Thyroid gland (tissue), 4 donors: ENCODE data around the gene SRSF3.

Source experiments
- CTCF ChIP-seq, 6 experiments: fragments of 200-600 bp in 3 of 6; fragments of 450-650 bp in 3 of 6; sonication (generic) in 3 of 6; IDR thresholded peaks; one replicate each; pipeline ENCODE4 v1.5.1; 2016 to 2019; ENCODE audit warnings: antibody characterized with exemption in 6 of 6, mild to moderate bottlenecking in 2 of 6, inconsistent platforms in 1 of 6, moderate library complexity in 1 of 6
- POLR2A ChIP-seq, 2 donors: fragments of 450-650 bp; IDR thresholded peaks; one replicate each; pipeline ENCODE4 v1.6.1; 2017; ENCODE audit warnings: antibody characterized with exemption in 2 of 2, mild to moderate bottlenecking in 2 of 2, moderate library complexity in 1 of 2

GRCh38 chr6:36649701-36650484, 55.7 kb downstream of the SRSF3 start:
- no peak for TF ChIP-seq CTCF (IDR thresholded peaks at IDR 0.05)
- no peak for TF ChIP-seq POLR2A (IDR thresholded peaks at IDR 0.05)
